ENCODE results near the gene MTUS2.

Gene MTUS2

DNA sequence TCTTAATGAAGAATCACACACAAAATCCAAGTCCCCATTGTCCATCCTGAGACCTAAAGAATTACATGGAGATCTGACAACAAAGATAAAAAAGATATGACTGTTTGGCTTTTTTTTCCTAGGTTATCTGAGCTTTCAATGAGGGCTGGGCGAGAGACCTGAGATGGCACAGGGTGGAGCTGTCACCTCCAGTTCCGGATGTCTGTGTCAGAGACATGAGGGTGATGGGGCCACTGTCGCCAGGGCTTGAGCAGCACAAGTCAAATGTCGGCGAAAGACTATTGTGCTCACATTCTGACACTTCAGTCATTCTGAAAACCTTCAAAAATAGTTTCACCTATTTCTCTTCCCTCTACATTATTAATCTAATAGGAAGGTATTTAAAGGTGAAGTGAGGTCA is 709.6 kb downstream of the MTUS2 start:
- DNase-seq: no peak

DNA sequence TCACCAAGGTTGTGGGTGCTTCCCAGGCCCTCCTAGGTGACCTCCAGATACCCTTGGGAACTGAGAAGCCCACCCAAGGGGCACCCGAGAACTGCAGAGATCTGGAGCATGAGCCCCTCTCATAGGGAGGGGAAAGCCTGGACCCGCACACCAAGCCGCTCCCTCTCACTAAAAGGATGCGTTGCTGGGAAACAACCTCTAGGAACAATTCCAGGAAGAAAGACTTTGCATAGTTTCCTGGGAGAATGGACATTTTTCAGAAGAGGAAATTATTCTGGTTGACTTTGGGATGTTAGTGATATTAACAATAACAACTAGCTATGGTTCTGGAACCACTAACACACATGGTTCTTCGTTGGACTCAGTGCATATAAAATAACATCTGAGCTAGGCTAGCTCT is 710.8 kb downstream of the MTUS2 start:
- DNase-seq: no peak

DNA sequence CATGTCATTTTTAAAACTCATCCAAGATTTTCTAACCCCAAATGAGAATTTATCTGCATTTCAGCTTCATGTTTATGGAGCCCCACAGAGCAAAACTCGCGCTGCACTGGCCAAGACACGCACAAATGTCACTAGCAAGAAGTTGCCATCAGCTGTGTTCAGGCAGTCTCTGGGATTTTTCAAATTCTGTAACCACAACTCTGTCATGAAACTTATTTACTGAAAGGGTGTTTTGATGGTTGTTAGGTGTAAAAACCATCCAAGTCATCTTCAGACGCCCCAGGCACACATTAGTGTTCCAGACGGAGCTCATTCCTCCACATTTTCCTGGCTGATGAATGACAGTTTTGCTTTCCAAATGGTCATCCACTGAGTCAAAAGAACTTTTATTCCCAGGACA is 712.0 kb downstream of the MTUS2 start:
- no peak for DNase-seq

DNA sequence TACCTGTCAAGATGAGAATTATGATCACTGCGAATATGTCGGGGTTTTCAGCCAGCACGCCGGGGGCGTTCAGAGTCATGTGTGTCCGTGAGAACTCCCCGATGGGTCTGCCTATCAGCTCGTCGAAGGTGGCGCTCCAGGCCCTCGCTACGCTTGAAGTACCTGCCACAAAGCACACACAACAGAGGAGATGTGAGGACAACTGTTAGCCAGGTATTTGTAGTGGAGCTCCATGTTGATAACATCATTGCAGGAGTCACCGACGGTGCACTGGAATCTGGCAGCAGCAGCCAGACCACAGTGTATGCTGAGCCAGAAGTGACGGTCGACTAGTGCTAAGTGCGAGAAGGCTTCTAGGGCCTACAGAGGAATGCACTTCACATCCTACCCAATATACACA is 712.7 kb downstream of the MTUS2 start:
- no peak for DNase-seq

DNA sequence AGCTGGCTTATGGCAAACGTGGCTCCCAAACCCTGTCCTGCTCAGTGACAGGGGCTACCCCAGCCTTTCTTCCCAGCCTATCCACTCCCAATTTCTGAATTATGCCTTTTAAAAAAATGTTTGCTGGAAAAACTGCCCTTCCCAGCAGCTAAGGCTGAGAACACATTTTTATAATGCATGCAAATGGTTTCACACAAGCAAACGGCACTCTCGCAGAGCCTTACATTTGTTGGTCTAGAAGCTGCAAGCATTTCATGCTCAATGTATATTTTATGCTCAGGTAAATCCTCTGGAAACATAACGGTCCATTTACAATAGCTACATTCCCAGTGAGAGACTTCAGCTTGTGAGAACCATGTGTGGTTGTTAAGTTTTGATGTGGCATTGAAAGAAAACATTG is 713.9 kb downstream of the MTUS2 start:
- DNase-seq: no peak

DNA sequence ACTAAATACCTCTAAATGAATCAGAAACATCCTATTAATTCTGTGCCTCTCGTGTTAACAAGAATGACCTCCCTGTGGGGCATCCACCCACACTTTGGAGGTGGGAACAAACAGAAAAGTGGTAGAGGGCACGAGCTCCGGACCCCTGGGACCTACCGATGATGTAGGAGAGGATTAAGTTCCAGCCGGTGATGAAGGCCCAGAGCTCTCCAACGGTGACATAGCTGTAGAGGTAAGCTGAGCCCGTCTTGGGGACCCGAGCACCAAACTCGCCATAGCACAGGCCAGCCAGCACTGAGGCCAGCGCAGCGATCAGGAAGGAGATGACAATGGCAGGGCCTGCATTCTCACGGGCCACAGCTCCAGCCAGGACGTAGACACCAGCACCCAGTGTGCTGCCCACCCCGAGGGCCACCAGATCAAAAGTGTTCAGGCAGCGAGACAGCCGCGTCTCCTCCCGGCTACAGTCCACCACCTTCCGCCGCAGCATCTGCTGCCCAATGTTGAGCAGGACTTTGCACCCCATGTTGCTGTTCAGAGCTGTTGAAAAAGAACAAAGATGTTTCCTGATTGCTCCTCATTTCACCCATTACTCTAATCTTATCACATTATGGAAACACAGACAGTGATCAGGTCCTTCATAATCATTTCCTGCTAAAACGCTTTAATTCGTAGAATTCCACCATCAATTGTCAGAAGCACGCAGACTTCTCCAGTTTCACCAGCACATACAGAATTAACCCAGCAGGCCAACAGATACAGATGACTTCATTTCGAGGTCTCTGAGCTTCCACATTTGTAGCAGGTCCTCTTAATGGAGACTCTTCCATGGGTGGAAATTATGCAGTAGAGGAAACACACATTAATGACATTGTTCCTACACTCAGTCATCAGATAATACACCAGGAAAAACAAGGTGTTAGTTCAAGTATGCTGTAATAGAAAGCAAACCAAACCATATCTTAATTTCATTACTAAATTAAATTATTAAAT is 715.8 kb downstream of the MTUS2 start:
- no peak for DNase-seq

DNA sequence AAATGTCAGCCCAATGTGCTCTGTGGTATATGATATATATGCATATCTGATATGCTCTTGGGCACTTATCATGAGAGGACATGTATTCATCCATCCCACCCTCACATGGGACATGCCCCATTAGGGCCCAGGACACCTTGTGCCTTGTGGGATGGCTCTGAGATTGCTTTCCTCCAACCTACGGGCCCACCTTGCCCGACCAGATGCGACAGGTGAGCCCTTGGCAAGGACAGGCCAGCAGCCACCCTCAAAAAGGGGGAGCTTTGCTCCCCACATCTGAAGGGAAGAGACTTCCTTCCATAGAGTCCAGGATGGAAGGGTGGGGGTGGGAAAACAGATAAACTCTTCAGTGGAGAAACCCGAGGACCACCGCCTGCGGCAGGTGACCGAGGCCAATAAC is 716.7 kb downstream of the MTUS2 start:
- no peak for DNase-seq

DNA sequence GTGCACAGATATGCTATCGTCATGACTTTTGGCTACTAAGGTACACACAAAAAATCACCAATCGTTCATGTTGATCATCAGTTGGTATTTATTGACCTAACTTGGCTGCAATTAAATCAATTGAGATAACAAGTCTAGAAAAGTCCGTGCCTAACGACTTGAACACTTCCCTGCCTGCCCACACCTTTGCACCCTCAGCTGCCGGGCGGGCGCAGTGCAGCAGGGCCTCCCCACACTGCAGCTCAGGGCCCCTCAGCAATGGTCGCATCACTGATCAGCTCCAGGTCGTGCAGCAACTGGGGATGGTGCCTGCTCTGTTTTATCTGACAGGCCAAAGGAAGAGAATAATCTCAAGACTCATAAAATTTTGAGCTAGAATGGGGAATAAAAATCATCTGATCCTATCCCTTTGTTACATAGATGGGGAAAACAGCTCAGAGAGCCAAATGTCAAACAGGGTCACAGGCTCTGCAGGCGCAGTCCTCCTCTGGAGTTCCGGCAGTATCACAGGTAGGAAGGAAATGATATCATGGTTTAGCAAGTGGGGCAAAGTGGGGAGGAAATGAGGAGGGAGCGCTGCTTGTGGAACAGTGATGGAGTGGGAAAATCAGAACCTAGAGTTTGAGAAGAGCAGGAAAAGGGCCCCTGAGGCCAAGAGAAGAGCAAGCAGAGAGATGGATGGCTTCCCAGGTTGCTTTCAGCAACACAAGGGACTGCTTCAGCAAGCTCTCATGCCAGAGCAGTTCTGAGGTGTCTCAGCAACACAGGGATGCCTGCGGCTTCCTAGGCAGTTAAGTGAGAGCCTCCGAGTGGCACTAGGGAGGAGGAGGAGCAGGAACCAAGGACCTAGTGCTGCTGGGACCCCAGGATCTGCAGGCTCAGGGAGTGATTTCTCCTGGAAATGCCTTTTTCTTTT is 717.9 kb downstream of the MTUS2 start:
- no peak for DNase-seq

DNA sequence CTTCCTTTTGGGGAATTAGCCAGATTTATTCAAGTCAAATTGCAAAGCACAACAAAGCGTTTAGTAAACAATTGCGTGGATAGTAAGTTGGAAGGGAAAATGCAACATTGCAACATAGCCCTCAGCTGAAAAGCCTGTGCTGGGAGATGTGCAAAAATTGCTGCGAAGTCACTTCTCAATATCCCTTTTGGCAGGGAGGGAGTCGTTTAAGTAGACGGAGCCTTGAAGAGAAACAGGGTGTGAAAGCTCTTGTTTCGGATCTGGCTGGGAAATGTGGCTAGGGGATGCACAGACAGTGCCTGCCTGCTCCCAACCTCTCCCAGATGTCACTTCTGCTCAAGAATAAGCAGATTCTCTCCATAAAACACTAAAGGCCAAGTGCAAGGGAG is 718.5 kb downstream of the MTUS2 start:
- DNase-seq: no peak

DNA sequence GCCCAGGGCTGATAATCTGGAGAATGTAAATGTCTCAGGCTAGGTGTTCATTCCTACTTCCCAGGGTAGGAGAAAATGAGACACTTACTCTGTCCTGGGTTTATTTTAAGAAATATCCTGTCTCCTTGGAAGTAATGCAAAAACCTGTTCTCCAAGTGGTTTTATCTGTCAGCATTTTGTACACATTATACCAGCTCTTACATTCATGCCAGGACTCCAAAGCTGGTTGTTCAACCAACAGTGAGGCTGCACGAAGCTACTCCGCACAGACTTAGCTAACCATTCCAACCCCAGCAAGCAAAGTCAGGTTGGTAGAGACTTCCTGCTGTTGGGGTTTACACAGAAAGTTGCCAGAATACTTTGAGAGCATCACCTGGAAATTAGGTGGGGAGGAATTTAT is 719.7 kb downstream of the MTUS2 start:
- DNase-seq: no peak

DNA sequence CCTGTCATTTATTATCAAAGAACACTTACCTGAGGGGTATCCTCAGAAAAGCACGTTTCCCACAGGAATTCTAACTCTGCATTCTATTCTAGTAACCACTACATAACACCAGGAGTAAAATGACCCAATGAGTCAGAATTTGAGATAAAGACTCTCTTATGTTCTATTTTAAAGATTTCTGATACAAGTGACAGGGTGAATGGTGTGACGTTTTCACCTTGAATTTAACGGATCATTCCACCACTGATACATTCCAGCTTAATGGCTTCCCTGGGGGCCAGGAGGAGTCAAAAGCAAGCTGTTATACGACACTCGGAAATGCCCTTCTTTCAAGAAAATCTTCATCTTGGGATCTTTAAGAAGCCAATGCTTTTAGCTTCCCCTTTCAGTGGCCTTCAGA is 720.2 kb downstream of the MTUS2 start:
- DNase-seq: no peak

DNA sequence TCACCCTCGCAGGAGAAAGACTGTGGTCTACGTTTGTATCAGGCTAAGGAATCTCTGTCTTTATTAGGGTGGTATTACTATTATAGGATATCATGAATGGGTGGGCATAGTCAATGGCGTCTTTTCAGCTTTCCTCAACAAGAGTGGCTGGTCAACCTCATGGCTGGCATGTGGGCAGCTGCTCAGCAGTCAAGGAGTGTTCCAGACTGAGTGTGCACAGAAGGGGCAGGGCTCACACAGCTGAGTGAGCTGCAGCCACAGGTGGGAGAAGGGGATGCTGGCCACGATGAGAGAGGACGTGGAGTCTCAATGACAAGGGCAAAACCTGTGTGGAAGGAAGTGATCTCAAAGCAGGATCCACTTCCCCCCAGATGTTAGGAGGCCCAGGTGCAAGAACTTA is 720.7 kb downstream of the MTUS2 start:
- no peak for DNase-seq

DNA sequence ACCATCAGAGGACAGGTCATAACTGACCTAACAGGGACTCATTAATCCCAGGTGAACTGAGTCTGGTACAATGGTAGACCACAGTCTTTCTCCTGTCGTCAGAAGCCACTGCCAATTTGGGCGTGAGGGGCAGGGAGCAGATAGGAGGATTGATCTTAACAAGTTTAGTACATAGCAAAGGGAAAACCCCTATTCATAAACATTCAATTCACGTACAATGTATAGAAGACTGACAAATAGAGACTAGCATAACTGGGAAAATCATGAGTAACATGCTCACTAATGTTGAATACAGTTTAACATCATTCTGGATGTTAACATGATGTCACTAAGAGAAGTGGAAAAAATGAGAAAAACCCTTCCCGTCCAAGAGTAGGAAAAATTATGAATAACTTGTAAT is 721.3 kb downstream of the MTUS2 start:
- DNase-seq: no peak

DNA sequence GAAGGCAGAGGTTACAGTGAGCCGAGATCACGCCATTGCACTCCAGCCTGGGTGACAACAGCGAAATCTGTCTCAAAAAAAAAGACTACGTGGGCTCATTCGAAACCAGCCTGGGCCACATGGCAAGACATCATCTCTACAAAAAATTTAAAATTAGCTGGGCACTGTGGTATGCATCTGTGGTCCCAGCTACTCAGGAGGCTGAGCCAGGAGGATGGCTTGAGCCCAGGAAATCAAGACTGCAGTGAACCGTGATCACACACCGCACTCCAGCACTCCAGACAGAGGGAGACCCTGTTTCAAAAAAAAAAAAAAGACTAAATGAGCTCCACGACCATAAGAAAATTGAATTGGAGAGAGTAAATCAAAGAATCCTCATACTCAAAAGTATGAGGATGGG is 722.2 kb downstream of the MTUS2 start:
- no peak for DNase-seq

DNA sequence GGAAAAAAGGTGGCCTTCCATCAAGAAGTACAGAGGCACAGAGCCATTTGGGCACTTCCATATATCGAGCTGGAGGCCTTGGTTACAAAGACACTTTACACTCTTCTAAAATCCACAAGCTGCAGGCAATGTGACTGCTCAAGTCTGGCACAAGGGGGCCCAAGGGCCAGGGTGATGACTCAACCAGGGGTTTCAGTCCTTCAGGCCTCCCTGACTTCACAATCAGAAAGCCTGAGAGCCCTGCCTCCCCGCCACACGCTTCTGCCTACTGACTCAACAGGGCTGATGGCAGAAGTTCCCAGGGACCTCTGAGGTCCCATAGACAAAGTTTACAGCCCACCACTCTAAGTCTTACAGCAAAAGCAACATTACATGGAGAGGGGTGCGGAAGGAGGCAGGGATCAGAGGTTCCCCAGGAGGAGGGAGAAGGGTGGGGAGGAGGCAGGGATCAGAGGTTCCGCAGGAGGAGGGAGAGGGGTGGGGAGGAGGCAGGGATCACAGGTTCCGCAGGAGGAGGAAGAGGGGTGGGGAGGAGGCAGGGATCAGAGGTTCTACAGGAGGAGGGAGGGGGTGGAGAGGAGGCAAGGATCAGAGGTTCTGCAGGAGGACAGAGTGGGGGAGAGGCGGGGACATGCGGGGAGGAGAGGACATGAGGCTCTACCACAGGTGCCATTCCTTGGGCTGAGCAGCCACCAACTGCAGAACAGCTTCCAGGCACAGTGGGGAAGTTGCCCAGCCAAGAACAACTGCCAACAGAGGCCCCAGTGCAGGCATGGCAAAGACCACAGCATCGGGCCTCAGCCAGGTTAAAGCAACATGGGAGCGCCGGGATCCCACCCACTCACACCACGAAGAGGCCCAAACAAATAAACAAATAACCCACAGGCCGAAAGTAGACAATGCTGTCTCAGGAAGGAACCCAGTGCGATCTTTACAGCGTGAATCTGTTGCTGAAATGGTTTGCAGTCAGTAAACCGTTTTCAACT is 723.4 kb downstream of the MTUS2 start:
- DNase-seq: no peak

DNA sequence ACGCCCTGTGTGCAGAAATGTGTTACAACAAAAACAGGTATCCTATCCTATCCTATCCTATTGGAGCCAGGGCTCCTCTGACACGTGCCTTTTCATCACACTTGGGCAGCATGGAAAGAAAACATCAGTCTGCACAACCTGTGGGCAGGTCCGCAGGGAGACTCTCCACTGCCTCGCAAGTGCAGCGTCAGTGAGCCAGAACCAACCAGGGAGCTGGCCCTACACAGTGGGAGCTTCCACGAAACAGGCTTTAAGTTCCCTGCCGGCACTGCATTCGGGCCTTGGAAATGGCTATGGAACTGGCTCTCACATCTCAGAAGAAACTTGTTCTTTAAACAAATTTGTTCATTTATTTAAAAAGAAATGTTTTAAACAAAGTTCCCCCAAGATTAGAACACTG is 725.8 kb downstream of the MTUS2 start:
- no peak for DNase-seq

DNA sequence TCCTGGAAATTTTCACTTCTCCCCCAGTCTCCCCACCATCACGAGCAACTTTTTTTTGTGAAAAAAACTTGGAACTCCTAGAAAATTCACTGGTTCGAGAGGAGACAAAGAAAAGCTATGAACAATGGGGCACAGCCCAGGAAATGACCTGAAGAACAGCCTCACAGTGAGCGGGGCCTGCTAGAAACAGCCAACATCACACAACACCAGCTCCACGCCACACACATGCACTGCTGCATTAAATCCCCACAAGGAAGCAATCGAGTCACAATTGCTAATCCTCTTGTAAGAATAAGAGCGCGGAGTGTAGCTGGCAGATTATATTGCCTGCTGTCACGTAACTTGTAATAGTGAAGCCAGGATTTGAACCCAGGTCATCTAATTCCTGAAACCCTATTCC is 726.5 kb downstream of the MTUS2 start:
- DNase-seq: no peak

DNA sequence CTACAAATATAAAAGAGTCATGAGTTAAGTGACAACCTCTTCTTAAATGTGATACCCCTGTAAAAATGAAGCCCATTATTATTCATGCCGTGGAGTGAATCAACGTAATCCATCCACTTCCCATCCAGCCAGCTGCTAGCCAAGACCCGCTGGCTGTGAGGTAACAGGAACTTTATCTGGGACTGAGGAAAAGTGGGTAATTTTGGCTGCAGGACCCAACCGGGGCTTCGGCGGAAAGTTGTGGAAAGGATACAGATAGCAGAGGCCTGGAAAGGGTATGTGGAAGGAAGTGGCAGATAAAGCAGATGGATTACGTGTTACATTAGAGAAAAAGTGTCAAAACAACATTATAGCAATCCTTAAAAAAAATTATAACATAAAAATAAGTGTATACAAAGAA is 727.0 kb downstream of the MTUS2 start:
- DNase-seq: no peak

DNA sequence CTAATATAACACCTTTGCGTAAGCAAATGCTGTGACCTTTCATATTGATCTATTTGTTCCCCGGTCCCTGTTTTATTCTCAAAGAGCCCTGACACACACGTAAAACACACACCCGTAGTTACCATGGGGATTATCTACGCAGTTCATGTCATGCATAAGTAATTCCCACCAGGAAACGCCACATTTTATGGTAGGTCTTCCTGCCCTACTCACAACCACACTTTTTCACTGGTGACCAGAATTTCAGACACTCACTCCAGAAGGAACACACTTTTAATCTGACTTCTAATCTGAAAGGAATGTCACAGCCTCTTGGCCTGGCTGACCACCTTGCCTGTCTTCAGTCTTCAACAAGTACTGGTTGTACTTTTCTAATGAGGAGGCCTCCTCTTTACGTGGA is 728.6 kb downstream of the MTUS2 start:
- DNase-seq: peak; percentile 29

DNA sequence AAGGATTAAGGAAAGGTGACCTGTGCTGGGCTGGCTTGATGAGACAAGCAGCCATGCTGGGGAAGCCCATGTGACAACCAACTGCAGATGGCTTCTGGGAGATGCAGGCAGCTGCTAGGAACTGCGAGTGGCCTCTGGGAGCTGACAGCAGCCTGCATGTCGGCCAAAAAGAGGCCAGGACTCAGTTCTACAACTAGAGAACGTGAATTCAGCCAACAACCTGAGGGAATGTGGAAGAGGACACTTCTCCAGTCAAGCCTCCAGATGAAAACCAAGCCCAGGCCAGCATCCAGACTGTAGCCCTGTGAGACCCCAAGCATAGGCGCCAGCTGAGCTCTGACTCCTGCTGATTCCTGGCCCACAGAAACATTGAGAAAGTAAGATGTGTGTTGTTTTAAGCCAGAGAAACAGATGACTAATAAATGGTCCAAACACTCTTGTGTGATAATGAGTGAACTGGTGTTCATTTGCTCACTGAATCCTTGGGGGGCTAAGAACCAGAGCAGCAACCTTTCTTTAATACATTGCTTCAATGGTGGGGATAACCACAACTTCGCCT is 730.4 kb downstream of the MTUS2 start:
- no peak for DNase-seq

DNA sequence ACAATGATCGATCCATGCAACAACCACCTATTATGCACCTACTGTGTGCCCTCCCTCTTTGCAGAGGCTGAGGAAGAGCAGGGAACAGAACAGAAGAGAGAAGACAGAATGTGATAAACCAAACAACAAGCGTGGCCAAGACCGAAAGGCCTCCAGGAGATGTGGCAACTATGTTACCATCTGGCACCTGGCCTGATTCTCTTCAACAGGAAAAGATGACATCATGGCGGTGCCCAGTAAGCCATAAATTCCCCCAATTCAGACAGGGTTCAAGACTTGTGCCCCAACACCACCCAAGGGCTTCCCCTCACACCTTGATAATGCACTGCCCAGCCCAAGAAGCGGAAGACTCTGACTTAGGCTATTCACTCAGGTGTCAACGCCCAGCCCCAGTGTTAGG is 731.1 kb downstream of the MTUS2 start:
- no peak for DNase-seq

All from right kidney (tissue), 1 donor.